ENCODE results near the gene ZBTB44. TPM values are rescaled to one million over a fixed set of nuclear protein-coding genes. Genes with fewer than 3 reads are reported as not detected.

ZBTB44 gene
- total and polyA plus RNA-seq, 11 donors, result 9.7 to 56.3 (median 37.2) TPM

DNA sequence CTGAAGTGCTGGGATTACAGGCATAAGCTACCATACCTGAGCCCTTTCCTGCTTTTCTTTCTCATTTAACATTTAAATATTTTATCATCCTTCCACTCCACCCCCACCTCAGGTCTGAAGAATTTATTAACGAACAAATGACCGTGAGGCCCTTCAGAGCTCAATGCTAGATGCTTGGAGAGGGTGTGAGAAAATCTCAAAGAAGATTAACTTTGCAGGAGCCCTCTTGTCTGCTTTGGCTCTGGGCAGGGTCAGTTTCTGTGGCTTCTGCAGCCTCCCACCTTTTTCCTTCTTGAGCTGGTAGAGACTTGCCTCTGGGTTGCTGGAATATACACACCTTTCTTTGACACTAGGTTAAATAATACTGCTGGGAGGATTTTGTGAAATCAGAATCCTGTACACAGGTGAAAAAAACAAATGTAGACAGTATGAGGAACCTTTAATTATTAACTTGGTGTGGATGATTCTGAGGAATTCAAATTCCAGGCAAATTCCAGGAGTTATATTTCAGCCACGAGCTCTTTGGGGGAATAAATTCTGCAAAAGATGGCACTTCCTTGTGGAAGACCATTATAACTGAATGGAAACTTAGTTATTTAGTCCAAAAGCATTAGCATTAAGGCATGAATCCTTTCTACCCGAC, 3.4 kb upstream of the ZBTB44 start:
- DNase-seq (no peak), ATAC-seq (no peak)
- Histone ChIP-seq H3K36me3 (no peaks in the 10 kb centered on the region), H3K27ac (no peak overlapping the region), H3K4me3 (no peak overlapping the region), H3K27me3 (no peaks in the 10 kb centered on the region), H3K4me1 (peaks cover 0 to 12% (median 6%) of the 10 kb centered on the region in 12 donors), H3K9me3 (peaks cover 0 to 20% (median 2%) of the 10 kb centered on the region in 12 donors)
- intact Hi-C loops (cut with DNase I), result loop anchor here in 1 of 10 donors (5.0 kb wide), 1 partner anchor 544 kb away; no protein-coding TSS in a partner anchor
- WGBS, 4 donors, result 74 to 77% (median 75%) methylated on average over 4 of the region's 4 CpGs
- TF ChIP-seq CTCF (IDR thresholded peaks at IDR 0.05), result no peak
- no peak for TF ChIP-seq POLR2A (IDR thresholded peaks at IDR 0.05)

GRCh38 chr11:130315354-130315970, 745 bp upstream of the ZBTB44 start:
- TF ChIP-seq POLR2A (IDR thresholded peaks at IDR 0.05), result no peak
- TF ChIP-seq CTCF (IDR thresholded peaks at IDR 0.05), result no peak
- peaks cover 0 to 8% (median 0%) of the 10 kb centered on the region in 12 donors for H3K9me3 ChIP-seq
- peak overlapping the region; percentile 24 to 99 (median 94) for H3K4me3 ChIP-seq
- DNase-seq (peak; percentile 22 to 66 (median 29)), ATAC-seq (peak in 2 of 4 donors; percentile 6 to 21)
- peaks cover 0 to 35% (median 17%) of the 10 kb centered on the region in 12 donors for H3K4me1 ChIP-seq
- no peaks in the 10 kb centered on the region for H3K27me3 ChIP-seq
- intact Hi-C loops (cut with DNase I), result loop anchor here in 1 of 10 donors (5.0 kb wide), 1 partner anchor 547 kb away; no protein-coding TSS in a partner anchor
- peak overlapping the region in 11 of 12 donors; percentile 90 to 96 (median 93) for H3K27ac ChIP-seq
- H3K36me3 ChIP-seq, result no peaks in the 10 kb centered on the region
- WGBS, 4 donors, result 41 to 73% (median 48%) methylated on average over 24 to 38 of the region's 38 CpGs

GRCh38 chr11:130314184-130314749, 450 bp downstream of the ZBTB44 start:
- intact Hi-C loops (cut with DNase I), result loop anchor here in 1 of 10 donors (5.0 kb wide), 1 partner anchor 88 kb away; no protein-coding TSS in a partner anchor
- H3K27me3 ChIP-seq, result no peaks in the 10 kb centered on the region
- TF ChIP-seq POLR2A (IDR thresholded peaks at IDR 0.05), result no peak
- TF ChIP-seq CTCF (IDR thresholded peaks at IDR 0.05), result no peak
- H3K4me3 ChIP-seq, result peak overlapping the region; percentile 64 to 99 (median 94)
- no peaks in the 10 kb centered on the region for H3K9me3 ChIP-seq
- H3K4me1 ChIP-seq, result peaks cover 0 to 46% (median 23%) of the 10 kb centered on the region in 12 donors
- peak overlapping the region; percentile 66 to 96 (median 92) for H3K27ac ChIP-seq
- DNase-seq (peak; percentile 67 to 86 (median 71)), ATAC-seq (peak; percentile 17 to 90 (median 75))
- WGBS, 4 donors, result 0 to 1% (median 0%) methylated on average over 1 to 68 of the region's 68 CpGs
- H3K36me3 ChIP-seq, result no peaks in the 10 kb centered on the region
